Heart right ventricle (tissue), 16 donors: Measurements from ENCODE around the gene KCTD14. TPM values are rescaled to one million over a fixed set of nuclear protein-coding genes. Genes with fewer than 3 reads are reported as not detected.
"Not testable (repeated sequence)": the region's sequence is repeated elsewhere in the genome, so short reads cannot be mapped to it uniquely, and the experiment has no call there.

Experiments used
- ATAC-seq, 8 donors: fragments of 200-7000 bp; cut with Tn5 transposase; one replicate each; pipeline ENCODE4 v1.9.1; 2020; ENCODE audit warnings: mild to moderate bottlenecking in 8 of 8, moderate library complexity in 8 of 8, moderate number of reproducible peaks in 1 of 8
- DNase-seq, 2 donors: peaks; one replicate each; pipeline ENCODE4 v3.0.0-alpha.2; 2020
- H3K27ac ChIP-seq, 10 donors: fragments of 200-600 bp; sonication (generic) in 2 of 10; one replicate each; pipeline versions ENCODE4 v1.5.0 to v1.8.0; 2020 to 2022; ENCODE audit warnings: mild to moderate bottlenecking in 3 of 10
- H3K27me3 ChIP-seq, 7 donors: fragments of 200-600 bp; one replicate each; pipeline ENCODE4 v1.8.0; 2021 to 2022; ENCODE audit warnings: mild to moderate bottlenecking in 2 of 7
- H3K36me3 ChIP-seq, 9 donors: fragments of 200-600 bp; sonication (generic) in 1 of 9; one replicate each; pipeline versions ENCODE4 v1.5.0 to v1.8.0; 2020 to 2022; ENCODE audit warnings: mild to moderate bottlenecking in 2 of 9
- H3K4me1 ChIP-seq, 9 donors: fragments of 200-600 bp; sonication (generic) in 1 of 9; one replicate each; pipeline versions ENCODE4 v1.5.0 to v1.8.0; 2020 to 2022; ENCODE audit warnings: mild to moderate bottlenecking in 4 of 9
- H3K4me3 ChIP-seq, 10 donors: fragments of 200-600 bp; sonication (generic) in 2 of 10; one replicate each; pipeline versions ENCODE4 v1.5.0 to v1.8.0; 2020 to 2022; ENCODE audit warnings: mild to moderate bottlenecking in 7 of 10, moderate library complexity in 2 of 10
- H3K9me3 ChIP-seq, 11 donors: fragments of 200-600 bp in 10 of 11; sonication (generic) in 2 of 11; one replicate each; pipeline versions ENCODE4 v1.5.0 to v1.8.0; 2013 to 2022; ENCODE audit warnings: mild to moderate bottlenecking in 2 of 11, control low read depth in 1 of 11, moderate library complexity in 1 of 11
- WGBS, 2 donors: extraction: QIAGEN DNeasy Blood & Tissue Kit; methylation state at CpG; one replicate each; pipeline ENCODE4 v1.1.7; 2013; ENCODE audit warnings: inconsistent platforms in 1 of 2; 5-methylcytosine and 5-hydroxymethylcytosine counted together
- intact Hi-C, 10 donors: fragments of 100-400 bp; cut with DNase I; formaldehyde crosslinking; loops; one replicate each; pipeline versions ENCODE4 v1.11.1 to v1.14.2; 2022
- polyA plus RNA-seq, 2 donors: library from polyadenylated mRNA; stranded (reverse); fragments of 200-250 nt; gene quantifications; one replicate each; pipeline ENCODE4 v1.2.3, GENCODE V29; 2013
- total RNA-seq, 10 donors: library from RNA; stranded (reverse); fragmentation: NEBNext Ultra II Directional in 3 of 10; extraction: Animal tissue kit (Norgen Biotek cat#: 25700) in 3 of 10; gene quantifications; one replicate each; pipeline versions ENCODE4 v1.2.1 to v1.2.4, GENCODE V29; 2021 to 2023
- TF ChIP-seq, protein P1 (sequence below), 9 donors: fragments of 200-600 bp; sonication (generic) in 2 of 9; IDR thresholded peaks; one replicate each; pipeline versions ENCODE4 v1.5.0 to v1.8.0; 2021 to 2022; ENCODE audit warnings: antibody characterized with exemption in 9 of 9, mild to moderate bottlenecking in 5 of 9, moderate library complexity in 1 of 9
- donor health status: Arrhythmogenic right ventricular cardiomyopathy.
- donor health status: ischemic (EF 13 %, LVEDD 7.1; RV severe dilation, severe dysfunction).
- donor health status: healthy with polysubstance abuse.
- donor health status: DM: no; HTN: yes; CAD: no.
- donor health status: DM: no; HTN: no; CAD: no.
- donor health status: ischemic (EF 25% LVEDD 6.9; RV normal size, moderate dysfunction).
- donor health status: ischemic (EF 25% LVEDD 5.7; RV mildly dilated, moderate dysfunction).
- donor health status: healthy.
- donor health status: DM: yes; HTN: yes; CAD: no.
- donor health status: Ischemic cardiomyopathy.
- donor health status: ischemic (EF 35%, LVEDD 5.7; RV mildly dilated, moderate dysfunction).
- donor health status: nonischemic (EF 11% LVEDD 7.7; RV severe dilation, severe dysfunction).
- donor health status: DM: yes; HTN: yes; CAD: no.
- donor health status: PGD.
- donor health status: ischemic (EF 29% LVEDD 5.4; RV normal size, mild dysfunction).
- donor health status: nonischemic (EF 23%, LVEDD 6.1; RV moderate dilation, normal function).

KCTD14 gene
- total and polyA plus RNA-seq, 12 donors, result 0.15 to 0.53 (median 0.21) TPM; not detected in 1

DNA sequence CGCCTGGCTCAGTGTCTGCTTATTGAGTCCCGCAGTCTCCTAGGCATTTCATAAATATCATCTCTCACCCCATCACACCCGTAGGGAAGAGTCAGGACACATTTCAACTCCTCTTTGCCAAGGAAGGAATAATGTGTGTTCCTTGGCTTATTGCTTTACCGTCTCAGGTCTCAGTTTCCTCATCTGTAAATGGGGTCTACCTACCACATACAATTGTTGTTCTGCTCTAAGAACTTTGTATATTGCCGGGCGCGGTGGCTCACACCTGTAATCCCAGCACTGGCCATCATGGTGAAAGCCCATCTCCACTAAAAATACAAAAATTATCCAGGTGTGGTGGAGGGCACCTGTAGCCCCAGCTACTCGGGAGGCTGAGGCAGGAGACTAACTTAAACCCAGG lies 37.5 kb upstream of the KCTD14 start:
- no peak overlapping the region for H3K4me3 ChIP-seq
- H3K27ac ChIP-seq, result no peak overlapping the region
- DNase-seq, result no peak
- WGBS, 2 donors, result 86 to 90% methylated on average over 8 of the region's 8 CpGs
- no peak for ATAC-seq
- H3K9me3 ChIP-seq, result no peaks in the 10 kb centered on the region
- H3K36me3 ChIP-seq, result no peaks in the 10 kb centered on the region
- no peaks in the 10 kb centered on the region for H3K27me3 ChIP-seq
- H3K4me1 ChIP-seq, result peaks cover 0 to 16% (median 3%) of the 10 kb centered on the region in 9 donors
- intact Hi-C loops, result no loop called here
- TF ChIP-seq, protein P1, sequence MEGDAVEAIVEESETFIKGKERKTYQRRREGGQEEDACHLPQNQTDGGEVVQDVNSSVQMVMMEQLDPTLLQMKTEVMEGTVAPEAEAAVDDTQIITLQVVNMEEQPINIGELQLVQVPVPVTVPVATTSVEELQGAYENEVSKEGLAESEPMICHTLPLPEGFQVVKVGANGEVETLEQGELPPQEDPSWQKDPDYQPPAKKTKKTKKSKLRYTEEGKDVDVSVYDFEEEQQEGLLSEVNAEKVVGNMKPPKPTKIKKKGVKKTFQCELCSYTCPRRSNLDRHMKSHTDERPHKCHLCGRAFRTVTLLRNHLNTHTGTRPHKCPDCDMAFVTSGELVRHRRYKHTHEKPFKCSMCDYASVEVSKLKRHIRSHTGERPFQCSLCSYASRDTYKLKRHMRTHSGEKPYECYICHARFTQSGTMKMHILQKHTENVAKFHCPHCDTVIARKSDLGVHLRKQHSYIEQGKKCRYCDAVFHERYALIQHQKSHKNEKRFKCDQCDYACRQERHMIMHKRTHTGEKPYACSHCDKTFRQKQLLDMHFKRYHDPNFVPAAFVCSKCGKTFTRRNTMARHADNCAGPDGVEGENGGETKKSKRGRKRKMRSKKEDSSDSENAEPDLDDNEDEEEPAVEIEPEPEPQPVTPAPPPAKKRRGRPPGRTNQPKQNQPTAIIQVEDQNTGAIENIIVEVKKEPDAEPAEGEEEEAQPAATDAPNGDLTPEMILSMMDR (IDR thresholded peaks at IDR 0.05), result no peak

DNA sequence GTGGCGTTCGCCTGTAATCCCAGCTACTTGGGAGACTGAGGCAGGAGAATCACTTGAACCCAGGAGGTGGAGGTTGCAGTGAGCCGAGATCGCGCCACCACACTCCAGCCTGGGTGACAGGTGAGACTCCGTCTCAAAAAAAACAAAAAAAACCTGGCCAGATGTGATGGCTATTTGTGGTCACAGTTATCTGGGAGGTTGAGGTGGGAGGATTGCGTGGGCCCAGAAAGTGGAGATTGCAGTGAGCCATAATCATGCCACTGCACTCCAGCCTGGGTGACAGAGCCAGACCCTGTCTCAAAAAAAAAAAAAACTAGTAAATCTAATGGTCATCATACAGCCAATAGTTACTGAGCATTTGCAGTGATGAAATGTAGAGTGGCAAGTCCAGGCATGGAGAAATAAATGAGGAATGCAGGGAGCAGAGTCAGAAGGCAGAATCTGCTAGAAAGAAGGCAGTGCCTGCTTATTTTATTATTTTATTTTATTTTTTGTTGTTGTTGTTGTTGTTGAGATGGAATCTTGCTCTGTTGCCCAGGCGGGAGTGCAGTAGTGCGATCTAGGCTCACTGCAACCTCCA lies 36.8 kb upstream of the KCTD14 start:
- DNase-seq, H3K4me3 ChIP-seq, intact Hi-C loops, H3K27me3 ChIP-seq, ATAC-seq, H3K36me3 ChIP-seq, H3K27ac ChIP-seq, H3K9me3 ChIP-seq: not testable (repeated sequence)
- peaks cover 0 to 16% (median 3%) of the 10 kb centered on the region in 9 donors for H3K4me1 ChIP-seq
- WGBS, 2 donors, result 83 to 87% methylated on average over 9 of the region's 9 CpGs

GRCh38 chr11:78057462-78058055 lies 34.5 kb upstream of the KCTD14 start:
- WGBS, 2 donors, result 82 to 84% methylated on average over 10 of the region's 10 CpGs

DNA sequence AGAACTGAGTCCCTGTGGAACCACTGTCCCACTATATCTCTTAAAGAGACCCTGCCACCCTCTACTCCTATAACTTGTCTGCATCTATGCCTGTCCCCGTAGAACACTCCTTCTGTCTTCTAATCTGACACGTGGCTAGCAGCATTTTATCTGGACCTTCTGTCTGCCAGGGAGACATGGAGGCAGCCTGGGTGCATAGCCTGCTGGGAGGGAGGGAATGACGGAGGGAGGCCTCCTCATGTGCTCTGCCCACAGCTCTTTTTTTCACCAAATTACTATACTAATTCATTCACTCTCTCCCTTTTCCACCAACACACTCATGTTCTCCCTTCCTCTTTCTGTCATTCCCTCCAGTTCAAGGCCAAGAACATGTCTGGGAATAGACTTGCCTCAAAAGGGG lies 33.0 kb upstream of the KCTD14 start:
- no peaks in the 10 kb centered on the region for H3K36me3 ChIP-seq
- ATAC-seq (no peak), DNase-seq (no peak)
- H3K4me3 ChIP-seq, result no peak overlapping the region
- H3K9me3 ChIP-seq, result no peaks in the 10 kb centered on the region
- WGBS, 2 donors, result 27 to 40% methylated on average over 3 of the region's 3 CpGs
- no peaks in the 10 kb centered on the region for H3K27me3 ChIP-seq
- H3K4me1 ChIP-seq, result peaks cover 0 to 7% (median 0%) of the 10 kb centered on the region in 9 donors
- TF ChIP-seq, protein P1 (IDR thresholded peaks at IDR 0.05), result no peak
- no peak overlapping the region for H3K27ac ChIP-seq
- intact Hi-C loops, result no loop called here

More at GRCh38 chr11:78057462-78058055, 34.5 kb upstream of the KCTD14 start:
- DNase-seq (no peak), ATAC-seq (no peak)
- H3K27me3 ChIP-seq, result no peaks in the 10 kb centered on the region
- TF ChIP-seq, protein P1 (IDR thresholded peaks at IDR 0.05), result no peak
- no peaks in the 10 kb centered on the region for H3K9me3 ChIP-seq
- H3K4me1 ChIP-seq, result peaks cover 0 to 16% (median 3%) of the 10 kb centered on the region in 9 donors
- H3K36me3 ChIP-seq, result no peaks in the 10 kb centered on the region
- H3K4me3 ChIP-seq, result no peak overlapping the region
- intact Hi-C loops, result no loop called here
- H3K27ac ChIP-seq, result no peak overlapping the region

DNA sequence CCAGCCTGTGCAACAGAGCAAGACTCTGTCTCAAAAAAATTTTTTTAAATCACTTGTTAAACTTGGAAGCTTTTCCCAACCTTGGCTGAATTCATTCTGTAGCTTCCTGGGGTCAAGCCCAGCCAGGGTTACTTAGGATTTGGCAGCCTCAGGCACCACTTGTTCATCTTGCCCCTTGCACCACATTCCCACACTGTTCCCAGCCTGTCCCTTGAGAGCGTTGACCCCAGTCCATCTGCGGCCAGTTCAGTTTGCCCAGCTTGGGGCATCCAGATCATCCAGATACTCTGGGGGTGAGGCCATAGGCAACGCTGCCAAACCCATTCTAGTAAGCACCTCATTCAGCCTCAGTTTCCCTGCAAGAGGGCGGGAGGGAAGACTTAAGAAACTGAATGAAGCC lies 31.9 kb upstream of the KCTD14 start:
- Histone ChIP-seq H3K4me1 (peaks cover 0 to 11% (median 0%) of the 10 kb centered on the region in 9 donors), H3K4me3 (no peak overlapping the region), H3K27ac (no peak overlapping the region), H3K9me3 (no peaks in the 10 kb centered on the region), H3K27me3 (no peaks in the 10 kb centered on the region), H3K36me3 (no peaks in the 10 kb centered on the region)
- intact Hi-C loops, result no loop called here
- 93 to 95% methylated on average over 4 of the region's 4 CpGs for WGBS, 2 donors
- no peak for DNase-seq
- ATAC-seq, result peak in 1 of 8 donors; percentile 41
- TF ChIP-seq, protein P1 (IDR thresholded peaks at IDR 0.05), result no peak
